Neural cell (in vitro differentiated cells): ENCODE results near the gene SHMT2. TPM values are rescaled to one million over a fixed set of nuclear protein-coding genes. Genes with fewer than 3 reads are reported as not detected.

Experiments
- H2AFZ ChIP-seq: fragments of 200-600, 300-800 bp; sonication (generic), shearing (Covaris generic); 2 replicates; pipeline ENCODE4 v1.6.0; 2014; ENCODE audit warnings: low read depth, mild to moderate bottlenecking, antibody characterized with exemption, low read length, moderate library complexity
- H3F3A ChIP-seq: fragments of 200-600 bp; shearing (Covaris generic); 2 replicates; pipeline ENCODE4 v1.6.1; 2016; ENCODE audit warnings: mild to moderate bottlenecking, moderate library complexity, mixed read lengths, antibody characterized with exemption, low read length; ENCODE audit not compliant: insufficient read depth, poor library complexity, severe bottlenecking
- H3K27ac ChIP-seq: fragments of 200-600, 300-800 bp; sonication (generic), shearing (Covaris generic); 2 replicates; pipeline ENCODE4 v1.5.1; 2014; ENCODE audit warnings: mild to moderate bottlenecking, low read length, moderate library complexity
- H3K27me3 ChIP-seq: fragments of 300-800, 200-600 bp; sonication (generic), shearing (Covaris generic); 2 replicates; pipeline ENCODE4 v1.6.0; 2014; ENCODE audit warnings: mild to moderate bottlenecking, low read depth, low read length, moderate library complexity; ENCODE audit not compliant: insufficient read depth
- H3K36me3 ChIP-seq: fragments of 300-800, 200-600 bp; sonication (generic), shearing (Covaris generic); 2 replicates; pipeline ENCODE4 v1.5.1; 2014; ENCODE audit warnings: mild to moderate bottlenecking, antibody characterized with exemption, low read length, moderate library complexity; ENCODE audit not compliant: insufficient read depth
- H3K4me2 ChIP-seq: fragments of 300-800, 200-600 bp; sonication (generic), shearing (Covaris generic); 2 replicates; pipeline ENCODE4 v1.6.0; 2014; ENCODE audit warnings: mild to moderate bottlenecking, low read length
- H3K4me3 ChIP-seq: fragments of 300-800, 200-600 bp; sonication (generic), shearing (Covaris generic); 2 replicates; pipeline ENCODE4 v1.5.1; 2014; ENCODE audit warnings: mild to moderate bottlenecking, low read length, moderate library complexity
- H3K79me2 ChIP-seq: fragments of 200-600 bp; shearing (Covaris generic); replicated peaks from 2 replicates; pipeline ENCODE4 v1.6.0; 2014; ENCODE audit warnings: mild to moderate bottlenecking, low read length, moderate library complexity; ENCODE audit not compliant: insufficient read depth
- H3K9ac ChIP-seq: fragments of 300-800, 200-600 bp; sonication (generic), shearing (Covaris generic); 2 replicates; pipeline ENCODE4 v1.6.1; 2016; ENCODE audit warnings: mild to moderate bottlenecking, low read length, mixed read lengths
- H3K9me2 ChIP-seq: fragments of 200-600 bp; shearing (Covaris generic); 2 replicates; pipeline ENCODE4 v1.6.1; 2016; ENCODE audit warnings: mild to moderate bottlenecking, low read length, mixed read lengths; ENCODE audit not compliant: insufficient read depth
- H3K9me3 ChIP-seq: fragments of 200-600, 300-800 bp; sonication (generic), shearing (Covaris generic); 2 replicates; pipeline ENCODE4 v1.6.1; 2016; ENCODE audit warnings: mild to moderate bottlenecking, mixed run types, low read length, moderate library complexity, mixed read lengths
- H4K20me1 ChIP-seq: fragments of 200-600 bp; shearing (Covaris generic); 2 replicates; pipeline ENCODE4 v1.6.1; 2016; ENCODE audit warnings: mild to moderate bottlenecking, mixed run types; ENCODE audit not compliant: insufficient read depth
- EP300 ChIP-seq: fragments of 450-650 bp; conservative IDR thresholded peaks from 2 replicates; pipeline ENCODE4 v1.6.1; 2014; ENCODE audit warnings: antibody characterized with exemption, mild to moderate bottlenecking, moderate library complexity; ENCODE audit not compliant: poor library complexity, severe bottlenecking
- EZH2 ChIP-seq: fragments of 200-600, 300-800 bp; shearing (Covaris generic), sonication (generic); IDR thresholded peaks from 2 replicates; pipeline ENCODE4 v1.6.1; 2014; ENCODE audit warnings: antibody characterized with exemption, low read length, borderline replicate concordance, mild to moderate bottlenecking; ENCODE audit not compliant: insufficient read depth, poor library complexity, severe bottlenecking
- MXI1 ChIP-seq: fragments of 450-650 bp; conservative IDR thresholded peaks from 2 replicates; pipeline ENCODE4 v1.6.1; 2014; ENCODE audit warnings: antibody characterized with exemption, mild to moderate bottlenecking; ENCODE audit not compliant: poor library complexity, severe bottlenecking
- POLR2AphosphoS5 ChIP-seq: IDR thresholded peaks from 2 replicates; pipeline ENCODE4 v1.6.1; 2012
- RAD21 ChIP-seq: fragments of 450-650 bp; conservative IDR thresholded peaks from 2 replicates; pipeline ENCODE4 v1.6.1; 2014; ENCODE audit warnings: antibody characterized with exemption, mild to moderate bottlenecking, moderate library complexity
- SMC3 ChIP-seq: fragments of 450-650 bp; conservative IDR thresholded peaks from 2 replicates; pipeline ENCODE4 v1.6.1; 2014; ENCODE audit warnings: antibody characterized with exemption, mild to moderate bottlenecking, moderate library complexity; ENCODE audit not compliant: poor library complexity
- TAF1 ChIP-seq: IDR thresholded peaks from 2 replicates; pipeline ENCODE4 v1.6.1; 2012; ENCODE audit warnings: low read depth
- polyA minus RNA-seq: library from RNA; depleted of rRNA, polyadenylated mRNA; stranded (reverse); fragments of >200 nt; gene quantifications from 2 replicates; pipeline ENCODE4 v1.2.3, GENCODE V29; 2014
- polyA plus RNA-seq: library from polyadenylated mRNA; depleted of rRNA; stranded (reverse); fragments of >200 nt; gene quantifications from 2 replicates; pipeline ENCODE4 v1.2.3, GENCODE V29; 2014
- TF ChIP-seq, protein P1 (sequence below): IDR thresholded peaks from 2 replicates; pipeline ENCODE4 v1.6.1; 2012; ENCODE audit warnings: borderline replicate concordance
- TF ChIP-seq, protein P2 (sequence below): fragments of 450-650 bp; IDR thresholded peaks from 2 replicates; pipeline ENCODE4 v1.5.1; 2014; ENCODE audit warnings: antibody characterized with exemption, mild to moderate bottlenecking, moderate library complexity; ENCODE audit not compliant: poor library complexity, severe bottlenecking

Gene SHMT2
- 38.2 and 42.2 TPM in 2 replicates for polyA plus RNA-seq
- 19.0 and 22.9 TPM in 2 replicates for polyA minus RNA-seq

DNA sequence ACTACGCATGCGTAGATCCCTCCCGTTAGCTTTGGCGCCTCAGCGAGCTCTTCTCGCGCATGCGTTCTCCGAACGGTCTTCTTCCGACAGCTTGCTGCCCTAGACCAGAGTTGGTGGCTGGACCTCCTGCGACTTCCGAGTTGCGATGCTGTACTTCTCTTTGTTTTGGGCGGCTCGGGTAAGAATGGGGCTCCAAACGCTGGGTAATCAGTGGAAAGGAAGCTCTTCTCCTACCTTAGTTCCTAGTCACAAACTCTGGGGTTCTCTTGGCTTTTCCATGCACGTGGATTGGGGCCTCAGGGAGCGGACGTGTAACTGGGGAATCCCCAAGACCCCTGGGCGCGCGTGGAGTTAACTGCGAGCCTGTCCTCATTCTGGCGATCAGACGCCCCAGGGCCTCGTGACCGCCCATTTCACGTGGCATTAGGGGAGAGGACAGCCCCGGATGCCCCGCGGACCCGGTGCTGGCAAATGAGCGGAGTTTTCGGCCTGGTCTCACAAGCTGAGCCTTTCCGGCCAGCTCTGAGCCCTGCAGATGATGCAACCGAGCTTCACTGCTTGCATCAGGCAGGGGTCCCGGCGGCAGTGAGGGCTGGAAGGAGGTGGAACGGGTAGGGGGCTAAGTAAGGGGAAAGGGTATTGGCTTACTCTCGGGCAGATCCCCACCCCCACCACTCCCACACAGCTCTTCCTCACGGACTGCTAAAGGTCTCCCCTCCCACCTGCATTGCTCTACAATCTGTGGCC lies at the start of gene SHMT2:
SHMT2 (plus strand) TSS at position 78 of the 747 bp plus-strand sequence; CDS start at position 146, 68 bp downstream.
- Histone ChIP-seq H3K36me3 (no peaks in the 10 kb centered on the region), H3K9me3 (no peaks in the 10 kb centered on the region), H3K9me2 (no peaks in the 10 kb centered on the region), H3K4me3 (peak within 1 kb of the TSS; percentile 79), H3K9ac (peak within 1 kb of the TSS; percentile 62), H3F3A (no peaks in the 10 kb centered on the region), H4K20me1 (no peaks in the 10 kb centered on the region), H3K4me2 (peak within 1 kb of the TSS; percentile 83), H3K79me2 (no peaks in the 10 kb centered on the region), H3K27ac (no peak within 1 kb of the TSS), H2AFZ (peak within 1 kb of the TSS; percentile 27), H3K27me3 (peaks cover 31% of the 10 kb centered on the region)
- TF ChIP-seq POLR2AphosphoS5 (peak; percentile 39), RAD21 (no peak), MXI1 (peak; percentile 93)

DNA sequence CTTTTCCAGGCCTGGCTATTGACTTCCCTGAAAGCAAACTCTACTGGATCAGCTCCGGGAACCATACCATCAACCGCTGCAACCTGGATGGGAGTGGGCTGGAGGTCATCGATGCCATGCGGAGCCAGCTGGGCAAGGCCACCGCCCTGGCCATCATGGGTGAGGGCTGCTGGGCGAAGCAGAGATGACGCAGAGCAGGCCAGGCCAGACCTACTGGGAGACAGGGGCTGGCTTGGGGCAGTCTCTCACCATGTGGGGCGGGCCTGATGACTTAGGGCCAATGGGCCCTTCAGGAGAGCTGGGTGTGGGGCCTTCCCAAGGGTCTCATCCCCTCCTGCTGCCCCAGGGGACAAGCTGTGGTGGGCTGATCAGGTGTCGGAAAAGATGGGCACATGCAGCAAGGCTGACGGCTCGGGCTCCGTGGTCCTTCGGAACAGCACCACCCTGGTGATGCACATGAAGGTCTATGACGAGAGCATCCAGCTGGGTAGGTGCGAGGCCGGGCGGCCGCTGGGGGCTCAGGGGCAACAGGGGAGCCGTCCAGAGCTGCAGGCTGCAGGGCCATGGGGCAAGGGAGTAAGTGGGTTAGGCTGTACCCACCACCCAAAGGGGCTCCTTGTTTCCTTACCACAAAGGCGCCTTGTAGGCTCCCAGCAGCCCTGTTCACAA lies 49.1 kb upstream of the SHMT2 start:
- Histone ChIP-seq H4K20me1 (no peaks in the 10 kb centered on the region), H2AFZ (no peak overlapping the region), H3K4me3 (no peak overlapping the region), H3K4me2 (no peak overlapping the region), H3K36me3 (peaks cover 9% of the 10 kb centered on the region), H3K79me2 (no peaks in the 10 kb centered on the region), H3K27me3 (no peaks in the 10 kb centered on the region), H3K9me2 (no peaks in the 10 kb centered on the region), H3F3A (no peaks in the 10 kb centered on the region), H3K9ac (no peak overlapping the region), H3K9me3 (no peaks in the 10 kb centered on the region), H3K27ac (no peak overlapping the region)
- no peak for TF ChIP-seq MXI1
- no peak for TF ChIP-seq POLR2AphosphoS5
- TF ChIP-seq TAF1 = no peak
- TF ChIP-seq EZH2 = no peak
- TF ChIP-seq, protein P1, sequence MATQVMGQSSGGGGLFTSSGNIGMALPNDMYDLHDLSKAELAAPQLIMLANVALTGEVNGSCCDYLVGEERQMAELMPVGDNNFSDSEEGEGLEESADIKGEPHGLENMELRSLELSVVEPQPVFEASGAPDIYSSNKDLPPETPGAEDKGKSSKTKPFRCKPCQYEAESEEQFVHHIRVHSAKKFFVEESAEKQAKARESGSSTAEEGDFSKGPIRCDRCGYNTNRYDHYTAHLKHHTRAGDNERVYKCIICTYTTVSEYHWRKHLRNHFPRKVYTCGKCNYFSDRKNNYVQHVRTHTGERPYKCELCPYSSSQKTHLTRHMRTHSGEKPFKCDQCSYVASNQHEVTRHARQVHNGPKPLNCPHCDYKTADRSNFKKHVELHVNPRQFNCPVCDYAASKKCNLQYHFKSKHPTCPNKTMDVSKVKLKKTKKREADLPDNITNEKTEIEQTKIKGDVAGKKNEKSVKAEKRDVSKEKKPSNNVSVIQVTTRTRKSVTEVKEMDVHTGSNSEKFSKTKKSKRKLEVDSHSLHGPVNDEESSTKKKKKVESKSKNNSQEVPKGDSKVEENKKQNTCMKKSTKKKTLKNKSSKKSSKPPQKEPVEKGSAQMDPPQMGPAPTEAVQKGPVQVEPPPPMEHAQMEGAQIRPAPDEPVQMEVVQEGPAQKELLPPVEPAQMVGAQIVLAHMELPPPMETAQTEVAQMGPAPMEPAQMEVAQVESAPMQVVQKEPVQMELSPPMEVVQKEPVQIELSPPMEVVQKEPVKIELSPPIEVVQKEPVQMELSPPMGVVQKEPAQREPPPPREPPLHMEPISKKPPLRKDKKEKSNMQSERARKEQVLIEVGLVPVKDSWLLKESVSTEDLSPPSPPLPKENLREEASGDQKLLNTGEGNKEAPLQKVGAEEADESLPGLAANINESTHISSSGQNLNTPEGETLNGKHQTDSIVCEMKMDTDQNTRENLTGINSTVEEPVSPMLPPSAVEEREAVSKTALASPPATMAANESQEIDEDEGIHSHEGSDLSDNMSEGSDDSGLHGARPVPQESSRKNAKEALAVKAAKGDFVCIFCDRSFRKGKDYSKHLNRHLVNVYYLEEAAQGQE = no peak
- no peak for TF ChIP-seq EP300
- no peak for TF ChIP-seq SMC3
- TF ChIP-seq RAD21 = no peak
- TF ChIP-seq, protein P2, sequence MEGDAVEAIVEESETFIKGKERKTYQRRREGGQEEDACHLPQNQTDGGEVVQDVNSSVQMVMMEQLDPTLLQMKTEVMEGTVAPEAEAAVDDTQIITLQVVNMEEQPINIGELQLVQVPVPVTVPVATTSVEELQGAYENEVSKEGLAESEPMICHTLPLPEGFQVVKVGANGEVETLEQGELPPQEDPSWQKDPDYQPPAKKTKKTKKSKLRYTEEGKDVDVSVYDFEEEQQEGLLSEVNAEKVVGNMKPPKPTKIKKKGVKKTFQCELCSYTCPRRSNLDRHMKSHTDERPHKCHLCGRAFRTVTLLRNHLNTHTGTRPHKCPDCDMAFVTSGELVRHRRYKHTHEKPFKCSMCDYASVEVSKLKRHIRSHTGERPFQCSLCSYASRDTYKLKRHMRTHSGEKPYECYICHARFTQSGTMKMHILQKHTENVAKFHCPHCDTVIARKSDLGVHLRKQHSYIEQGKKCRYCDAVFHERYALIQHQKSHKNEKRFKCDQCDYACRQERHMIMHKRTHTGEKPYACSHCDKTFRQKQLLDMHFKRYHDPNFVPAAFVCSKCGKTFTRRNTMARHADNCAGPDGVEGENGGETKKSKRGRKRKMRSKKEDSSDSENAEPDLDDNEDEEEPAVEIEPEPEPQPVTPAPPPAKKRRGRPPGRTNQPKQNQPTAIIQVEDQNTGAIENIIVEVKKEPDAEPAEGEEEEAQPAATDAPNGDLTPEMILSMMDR = no peak
